Caco-2 (cell line): Measurements from ENCODE around the gene KCNN3. TPM values are rescaled to one million over a fixed set of nuclear protein-coding genes. Genes with fewer than 3 reads are reported as not detected.

Experiments
- BruUV-seq: library from RNA; stranded (reverse); fragments of 400-500 nt; replicated peaks from 2 replicates; lab custom pipeline; 2021; lab: Mats Ljungman, UMichigan
- CTCF ChIA-PET: fragments of 300-600 bp; sonication (Branson Sonifier 250); formaldehyde crosslinking; loops from one replicate; lab custom pipeline; 2022; ENCODE audit warnings: antibody characterized with exemption; lab: Charles Lee
- POLR2A ChIA-PET: fragments of 300-600 bp; sonication (Branson Sonifier 250); formaldehyde crosslinking; loops from one replicate; lab custom pipeline; 2022; ENCODE audit warnings: antibody characterized with exemption; lab: Charles Lee
- DNase-seq, 2 experiments: peaks; one replicate each; pipeline versions ENCODE4 v3.0.0 to v3.0.0-alpha.2; 2020 to 2022
- H3K27me3 ChIP-seq: replicated peaks from 2 replicates; pipeline ENCODE4 v1.6.0; 2011; ENCODE audit warnings: low read length; ENCODE audit not compliant: control insufficient read depth, insufficient read depth
- H3K36me3 ChIP-seq: 2 replicates; pipeline ENCODE4 v1.5.1; 2011; ENCODE audit warnings: low read length; ENCODE audit not compliant: control insufficient read depth, insufficient read depth
- H3K4me1 ChIP-seq: fragments of 250-450 bp; sonication (Bioruptor Pico); 2 replicates; pipeline ENCODE4 v1.5.1; 2020; ENCODE audit warnings: mild to moderate bottlenecking
- H3K4me3 ChIP-seq: 2 replicates; pipeline ENCODE4 v1.5.1; 2011; ENCODE audit warnings: low read depth, mild to moderate bottlenecking, control low read depth, low read length
- H3K9me3 ChIP-seq: fragments of 250-450 bp; sonication (Bioruptor Pico); 2 replicates; pipeline ENCODE4 v1.5.1; 2020; ENCODE audit warnings: mild to moderate bottlenecking, moderate library complexity
- H3K27ac Mint-ChIP-seq: one replicate; pipeline ENCODE4 v1.8.0; 2022; ENCODE audit warnings: mixed read lengths; ENCODE audit not compliant: unreplicated experiment
- H3K27me3 Mint-ChIP-seq: one replicate; pipeline ENCODE4 v1.8.0; 2022; ENCODE audit warnings: mixed read lengths; ENCODE audit not compliant: insufficient read depth, unreplicated experiment
- H3K36me3 Mint-ChIP-seq: one replicate; pipeline ENCODE4 v1.8.0; 2022; ENCODE audit warnings: mild to moderate bottlenecking, mixed read lengths; ENCODE audit not compliant: insufficient read depth, unreplicated experiment
- H3K4me1 Mint-ChIP-seq: one replicate; pipeline ENCODE4 v1.8.0; 2022; ENCODE audit warnings: low read depth, mixed read lengths; ENCODE audit not compliant: unreplicated experiment
- H3K4me3 Mint-ChIP-seq: one replicate; pipeline ENCODE4 v1.8.0; 2022; ENCODE audit warnings: mild to moderate bottlenecking, moderate library complexity, mixed read lengths; ENCODE audit not compliant: unreplicated experiment
- H3K9me3 Mint-ChIP-seq: one replicate; pipeline ENCODE4 v1.8.0; 2022; ENCODE audit warnings: mixed read lengths; ENCODE audit not compliant: unreplicated experiment
- CTCF ChIP-seq, 2 experiments: fragments of 200-600 bp in 1 of 2; IDR thresholded peaks; 1 replicate in 1 of 2; 2 replicates in 1 of 2; pipeline versions ENCODE4 v1.5.1 to v1.8.0; 2011 to 2022; ENCODE audit warnings: antibody characterized with exemption in 1 of 2, control low read depth in 1 of 2, inconsistent platforms in 1 of 2, low read depth in 1 of 2, low read length in 1 of 2, mild to moderate bottlenecking in 1 of 2, moderate library complexity in 1 of 2; ENCODE audit not compliant: insufficient read depth in 1 of 2, severe bottlenecking in 1 of 2, unreplicated experiment in 1 of 2
- intact Hi-C: fragments of 100-400 bp; cut with micrococcal nuclease; formaldehyde crosslinking; loops from one replicate; pipeline ENCODE4 v1.10.0; 2022; ENCODE audit not compliant: unreplicated experiment
- total RNA-seq: library from RNA; stranded (reverse); gene quantifications from 2 replicates; pipeline ENCODE4 v1.2.3, GENCODE V29; 2022

The KCNN3 gene
- total RNA-seq, 1 experiment from 2014 or later = 0.05 TPM

GRCh38 chr1:154784416-154784815 lies 85.7 kb downstream of the KCNN3 start:
- H3K36me3 ChIP-seq = no peaks in the 10 kb centered on the region
- no peak overlapping the region for H3K4me3 ChIP-seq
- no peaks in the 10 kb centered on the region for H3K27me3 ChIP-seq
- ChIA-PET POLR2A (no interaction called here), CTCF (interaction anchor here (0.8 kb wide), 1 partner anchor 24 kb away, joined by 3 read pairs; no protein-coding TSS in a partner anchor)
- no peak for TF ChIP-seq CTCF (IDR thresholded peaks at IDR 0.05; ENCODE audit: insufficient read depth in 1 of 2, low read depth in 1 of 2, low read length in 1 of 2, severe bottlenecking in 1 of 2, unreplicated experiment in 1 of 2)
- no peaks in the 10 kb centered on the region for H3K36me3 Mint-ChIP-seq
- intact Hi-C loops = no loop called here
- no peaks in the 10 kb centered on the region for H3K27me3 Mint-ChIP-seq
- no peaks in the 10 kb centered on the region for H3K9me3 ChIP-seq
- peak overlapping the region; percentile 41 for H3K27ac Mint-ChIP-seq
- no peak for DNase-seq
- no peak overlapping the region for H3K4me3 Mint-ChIP-seq
- H3K4me1 ChIP-seq = peaks cover 4% of the 10 kb centered on the region; the same call in 1 of the 2 replicates
- TSS peak; percentile 94 for BruUV-seq
- no peaks in the 10 kb centered on the region for H3K4me1 Mint-ChIP-seq
- no peaks in the 10 kb centered on the region for H3K9me3 Mint-ChIP-seq

GRCh38 chr1:154783976-154784375 lies 86.1 kb downstream of the KCNN3 start:
- H3K27me3 Mint-ChIP-seq = no peaks in the 10 kb centered on the region
- BruUV-seq = no TSS peak
- no peaks in the 10 kb centered on the region for H3K36me3 Mint-ChIP-seq
- no peaks in the 10 kb centered on the region for H3K4me1 Mint-ChIP-seq
- Histone ChIP-seq H3K27me3 (no peaks in the 10 kb centered on the region), H3K4me3 (no peak overlapping the region), H3K9me3 (no peaks in the 10 kb centered on the region), H3K4me1 (peaks cover 4% of the 10 kb centered on the region; the same call in 1 of the 2 replicates), H3K36me3 (no peaks in the 10 kb centered on the region)
- CTCF ChIA-PET = no interaction called here
- TF ChIP-seq CTCF (IDR thresholded peaks at IDR 0.05; ENCODE audit: insufficient read depth in 1 of 2, low read depth in 1 of 2, low read length in 1 of 2, severe bottlenecking in 1 of 2, unreplicated experiment in 1 of 2) = no peak
- no peak for DNase-seq
- intact Hi-C loops = no loop called here
- H3K27ac Mint-ChIP-seq = peak overlapping the region; percentile 41
- no peak overlapping the region for H3K4me3 Mint-ChIP-seq
- H3K9me3 Mint-ChIP-seq = no peaks in the 10 kb centered on the region
- POLR2A ChIA-PET = no interaction called here

GRCh38 chr1:154780541-154780940 lies 89.5 kb downstream of the KCNN3 start:
- no peak for TF ChIP-seq CTCF (IDR thresholded peaks at IDR 0.05; ENCODE audit: insufficient read depth in 1 of 2, low read depth in 1 of 2, low read length in 1 of 2, severe bottlenecking in 1 of 2, unreplicated experiment in 1 of 2)
- Mint-ChIP-seq H3K4me1 (no peaks in the 10 kb centered on the region), H3K27ac (no peak overlapping the region), H3K27me3 (no peaks in the 10 kb centered on the region), H3K9me3 (no peaks in the 10 kb centered on the region), H3K36me3 (no peaks in the 10 kb centered on the region), H3K4me3 (no peak overlapping the region)
- Histone ChIP-seq H3K36me3 (no peaks in the 10 kb centered on the region), H3K4me3 (no peak overlapping the region), H3K4me1 (peaks cover 4% of the 10 kb centered on the region; the same call in 1 of the 2 replicates), H3K27me3 (no peaks in the 10 kb centered on the region), H3K9me3 (no peaks in the 10 kb centered on the region)
- no peak for DNase-seq
- intact Hi-C loops = no loop called here
- no TSS peak for BruUV-seq
- ChIA-PET CTCF (no interaction called here), POLR2A (no interaction called here)
